CD4-positive, alpha-beta T cell treated with Interferon gamma for 1 hour (primary cell): Measurements from ENCODE around the gene GTPBP4.
A peak's percentile ranks its signal among the peaks of the same experiment; 100 is the strongest.
"Not testable (repeated sequence)": the region's sequence is repeated elsewhere in the genome, so short reads cannot be mapped to it uniquely, and the experiment has no call there.

Source experiments
- DNase-seq: peaks from one replicate; pipeline ENCODE4 v3.0.0-alpha.2; 2020

Gene GTPBP4

GRCh38 chr10:1034758-1035157, 46.5 kb downstream of the GTPBP4 start:
- no peak for DNase-seq

GRCh38 chr10:1035201-1035600, 47.0 kb downstream of the GTPBP4 start:
- DNase-seq = no peak

DNA sequence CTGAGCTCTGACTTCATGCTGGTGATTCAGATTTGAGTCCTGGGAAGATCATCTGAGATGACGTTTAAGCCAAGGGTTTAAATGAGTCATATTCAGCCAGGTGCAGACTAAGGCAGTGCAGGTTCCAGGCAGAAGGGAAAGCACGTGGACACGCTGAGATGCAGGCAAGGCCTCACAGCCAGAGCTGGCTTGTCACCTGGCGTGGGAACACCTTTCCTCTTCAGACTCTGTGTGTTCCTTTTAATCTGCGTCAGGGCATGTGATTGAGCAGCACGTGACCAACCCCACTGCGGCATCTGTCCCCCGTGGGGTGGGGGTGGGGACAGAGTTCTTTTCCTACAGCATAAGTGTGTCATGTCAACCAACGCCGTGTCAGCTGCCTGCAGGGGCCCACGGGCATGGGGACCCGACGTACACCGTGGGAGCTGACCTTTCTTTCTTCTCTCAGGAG, 48.1 kb downstream of the GTPBP4 start:
- DNase-seq = peak; percentile 30

- no peak for DNase-seq
Measured at GRCh38 chr10:1037098-1037497, 48.9 kb downstream of the GTPBP4 start.

GRCh38 chr10:1038769-1039168, 50.5 kb downstream of the GTPBP4 start:
- DNase-seq = not testable (repeated sequence)

DNA sequence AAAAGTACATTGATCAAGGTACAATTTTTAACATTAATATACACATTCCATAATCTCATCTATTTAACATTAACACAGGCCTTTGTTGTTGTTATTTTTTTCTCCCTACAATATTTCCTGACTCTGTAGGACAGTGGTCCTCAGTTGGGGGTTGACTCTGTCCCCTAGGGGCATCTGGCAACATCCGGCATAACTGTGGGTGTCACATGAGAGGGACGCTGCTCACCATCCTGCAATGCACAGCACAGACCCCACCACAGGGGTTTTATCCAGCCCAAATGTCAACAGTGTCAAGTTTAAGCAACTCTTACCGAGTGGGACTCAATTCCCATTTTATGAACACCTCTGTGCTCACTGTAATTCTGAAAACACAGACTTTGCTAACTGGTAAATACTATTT, 51.9 kb downstream of the GTPBP4 start:
- no peak for DNase-seq

DNA sequence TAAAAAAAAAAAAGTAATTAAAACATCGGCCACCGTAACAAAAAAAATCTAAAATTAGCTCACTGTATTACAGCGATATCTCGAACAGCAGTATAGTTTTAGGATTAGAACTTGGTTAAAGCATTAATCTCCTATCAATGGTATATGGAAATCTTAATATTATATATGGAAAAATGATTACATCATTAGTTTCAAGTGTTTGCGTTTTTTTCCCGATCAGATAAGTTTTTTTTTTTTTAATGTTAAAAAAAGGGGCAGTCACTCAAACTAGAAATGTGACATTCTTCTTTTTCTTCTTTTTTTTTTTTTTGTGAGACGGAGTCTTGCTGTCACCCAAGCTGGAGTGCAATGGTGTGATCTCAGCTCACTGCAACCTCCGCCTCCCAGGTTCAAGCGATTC, 53.3 kb downstream of the GTPBP4 start:
- DNase-seq = no peak

GRCh38 chr10:1043532-1043995, 55.3 kb downstream of the GTPBP4 start:
- DNase-seq = peak; percentile 58

DNA sequence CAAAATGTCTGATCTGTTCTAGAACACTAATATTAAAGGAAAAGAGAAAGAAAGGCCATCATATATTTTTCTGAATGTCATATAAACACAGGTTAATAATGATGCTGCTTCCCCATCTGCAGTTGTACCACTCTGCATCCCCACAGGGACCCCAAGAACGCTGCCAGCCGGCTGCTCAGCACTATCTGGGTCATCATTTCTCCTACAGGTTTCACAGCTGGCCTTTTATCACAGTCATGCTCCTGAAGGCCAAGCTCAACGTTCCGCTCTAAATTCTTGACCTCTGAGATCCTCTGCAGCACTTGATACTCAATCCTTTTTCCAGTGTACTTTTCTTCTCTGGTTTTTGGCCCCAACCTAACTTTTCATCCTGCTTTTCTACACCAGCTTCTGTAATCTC, 55.9 kb downstream of the GTPBP4 start:
- no peak for DNase-seq

DNA sequence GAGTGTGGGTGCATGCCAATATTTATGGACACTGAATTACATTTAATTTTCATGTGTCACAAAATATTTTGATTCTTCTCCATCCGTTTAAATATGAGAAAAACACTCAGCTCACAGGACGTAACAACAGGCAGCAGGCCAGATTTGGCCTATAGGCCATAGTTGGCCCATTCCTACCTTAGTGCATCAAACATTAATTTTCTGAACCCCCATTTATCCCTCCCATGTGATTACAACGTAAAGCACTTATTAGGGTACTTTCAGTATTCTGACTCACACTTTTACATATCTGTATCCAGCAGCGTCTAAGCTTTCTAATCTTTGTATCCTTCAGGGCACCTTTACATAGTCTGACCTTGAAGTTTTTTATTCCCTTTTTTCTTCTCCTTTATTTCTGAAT, 56.7 kb downstream of the GTPBP4 start:
- no peak for DNase-seq

DNA sequence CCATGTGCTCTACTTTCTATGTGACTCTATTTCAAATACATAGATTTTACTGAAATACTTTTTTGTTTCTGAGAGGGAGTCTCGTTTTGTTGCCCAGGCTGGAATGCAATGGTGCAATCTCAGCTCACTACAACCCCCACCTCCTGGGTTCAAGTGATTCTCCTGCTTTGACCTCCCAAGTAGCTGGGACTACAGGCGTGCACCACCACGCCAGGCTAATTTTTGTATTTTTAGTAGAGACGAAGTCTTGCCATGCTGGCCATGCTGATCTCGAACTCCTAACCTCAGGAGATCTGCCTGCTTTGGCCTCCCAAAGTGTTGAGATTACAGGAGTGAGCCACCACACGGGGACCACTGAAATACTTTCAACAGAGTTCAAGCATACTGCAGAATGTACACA, 57.2 kb downstream of the GTPBP4 start:
- DNase-seq = no peak

DNA sequence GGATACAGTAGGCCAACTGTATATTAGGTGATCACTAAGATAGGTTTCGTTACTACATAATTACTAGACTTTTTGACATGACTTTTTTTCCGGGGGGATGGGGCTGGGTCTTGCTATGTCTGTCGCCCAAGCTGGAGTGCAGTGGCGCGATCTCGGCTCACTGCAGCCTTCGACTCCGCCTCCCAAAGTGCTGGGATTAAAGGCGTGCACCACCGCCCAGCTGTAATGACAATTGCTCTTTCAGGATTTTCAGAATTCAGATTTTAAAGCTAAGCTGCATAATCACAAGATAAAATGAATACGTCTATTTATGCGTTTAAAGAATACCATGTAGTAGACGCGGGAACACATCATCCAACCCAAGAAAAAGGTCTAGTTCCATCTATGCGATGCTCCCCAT, 59.7 kb downstream of the GTPBP4 start:
- no peak for DNase-seq

GRCh38 chr10:1048349-1048731, 60.1 kb downstream of the GTPBP4 start:
- DNase-seq = peak; percentile 76

- peak; percentile 98 for DNase-seq
Measured at GRCh38 chr10:1048732-1049424, 60.6 kb downstream of the GTPBP4 start, which contains the start of gene IDI1. Gene IDI1 (minus strand): TSS chr10:1049119. CDS start chr10:1049003, 116 bp downstream.

- DNase-seq = no peak
Measured at GRCh38 chr10:1049425-1049958, 61.3 kb downstream of the GTPBP4 start.

DNA sequence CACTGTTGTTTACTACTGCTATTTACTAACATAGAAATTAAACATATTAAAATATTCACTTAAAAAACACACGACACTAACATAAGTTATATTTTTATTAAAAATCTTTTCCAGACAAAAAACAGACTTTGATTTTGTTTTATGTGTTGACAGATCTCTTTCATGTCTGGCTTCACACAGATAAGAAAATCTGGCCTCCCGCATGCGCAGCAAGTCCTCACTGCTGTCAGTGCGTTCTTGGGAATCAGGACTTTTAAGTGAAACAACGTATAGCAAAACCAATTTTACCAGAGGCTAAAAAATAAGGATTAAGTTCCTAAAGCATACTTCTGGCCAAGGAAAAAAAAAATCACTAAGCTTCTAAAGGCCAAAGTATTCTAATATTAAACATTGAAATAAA, 61.9 kb downstream of the GTPBP4 start:
- no peak for DNase-seq

DNA sequence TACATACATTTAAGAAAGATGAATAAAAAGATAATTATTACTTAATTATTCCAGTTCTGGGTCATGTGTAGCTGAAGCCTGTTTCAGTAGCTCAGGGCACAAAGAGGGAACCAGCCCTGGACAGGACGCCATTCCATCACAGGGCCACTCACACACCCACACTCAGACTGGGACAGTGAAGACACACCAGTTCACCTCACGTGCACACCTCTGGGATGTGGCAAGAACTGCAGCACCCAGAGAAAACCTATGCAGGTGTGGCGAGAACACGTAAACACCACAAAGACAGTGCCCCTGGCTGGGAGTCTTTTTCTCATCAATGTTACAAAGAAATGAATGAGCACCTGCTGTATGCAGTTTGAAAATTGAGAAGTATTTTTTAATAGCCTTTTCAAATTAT, 62.3 kb downstream of the GTPBP4 start:
- peak; percentile 59 for DNase-seq

DNA sequence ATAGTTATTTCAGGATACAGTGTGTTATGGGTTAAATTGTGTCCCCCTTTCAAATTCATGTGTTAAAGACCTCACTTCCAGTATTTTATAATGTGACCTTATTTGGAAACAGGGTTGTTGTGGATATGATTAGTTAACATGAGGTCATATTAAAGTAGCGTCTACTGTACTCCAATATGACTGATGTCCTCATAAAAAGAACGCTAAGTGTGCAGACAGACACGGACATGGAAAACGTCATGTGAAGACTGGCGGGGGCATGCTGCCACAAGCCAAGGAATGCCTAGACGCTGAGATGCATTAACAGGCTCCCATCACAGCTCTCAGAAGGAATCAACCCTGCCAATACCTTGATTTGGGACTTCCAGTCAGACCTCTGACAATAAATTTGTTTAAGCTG, 66.5 kb downstream of the GTPBP4 start:
- DNase-seq = no peak

- DNase-seq = peak; percentile 86
Measured at GRCh38 chr10:1056326-1057105, 68.3 kb downstream of the GTPBP4 start, which contains the start of gene WDR37. Gene WDR37 (plus strand): TSS chr10:1056385. CDS start chr10:1072156, 15,771 bp downstream.

DNA sequence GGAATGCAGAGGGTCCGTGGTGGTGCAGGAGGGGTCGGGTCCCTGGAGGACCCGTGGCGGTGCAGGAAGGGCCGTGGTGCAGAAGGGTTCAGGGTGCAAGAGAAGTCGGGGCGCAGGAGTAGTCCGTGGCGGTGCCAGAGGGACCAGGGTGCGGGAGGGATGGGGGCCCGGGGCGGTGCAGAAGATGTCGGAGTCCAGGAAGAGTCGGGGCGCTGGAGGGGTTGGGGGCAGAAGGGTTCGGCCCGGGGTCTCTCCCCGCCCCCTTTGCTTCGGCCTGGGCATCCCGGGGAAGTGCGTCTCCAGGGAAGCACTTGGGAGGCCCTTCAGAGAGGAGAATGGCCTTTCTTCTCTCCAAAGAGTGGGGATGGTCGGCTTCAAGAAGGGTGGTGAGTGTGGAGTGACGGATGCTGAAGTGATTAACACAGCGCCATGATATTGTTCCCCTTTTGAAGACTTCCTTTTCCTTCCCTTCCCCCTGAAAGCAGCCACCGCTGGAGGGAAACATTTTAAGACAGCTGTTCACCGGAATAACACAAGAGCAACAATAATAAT, 68.9 kb downstream of the GTPBP4 start:
- peak; percentile 19 for DNase-seq

DNA sequence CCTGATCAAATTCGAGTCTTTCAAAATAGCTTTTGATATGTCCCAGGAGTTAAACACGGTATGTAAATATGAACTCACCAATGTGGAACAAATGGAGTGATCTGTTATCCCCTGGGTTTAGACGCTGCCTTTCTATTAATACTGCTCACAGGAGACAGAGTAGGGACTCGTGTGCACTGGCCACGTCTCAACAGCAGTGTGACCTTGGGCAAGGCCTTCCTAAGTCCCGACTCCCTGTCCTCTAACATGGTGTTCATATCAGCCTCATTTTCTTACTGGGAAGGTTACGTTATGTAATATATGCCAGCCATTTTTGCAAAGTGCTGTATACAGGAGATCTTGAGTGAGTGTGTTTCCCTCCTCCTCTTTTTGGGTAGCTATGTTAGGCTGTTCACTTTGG, 69.8 kb downstream of the GTPBP4 start:
- no peak for DNase-seq

GRCh38 chr10:1059902-1060301, 71.7 kb downstream of the GTPBP4 start:
- no peak for DNase-seq
